Right cardiac atrium (tissue), 5 donors: ENCODE measurements around the gene RRBP1. TPM values are rescaled to one million over a fixed set of nuclear protein-coding genes. Genes with fewer than 3 reads are reported as not detected.
A peak's percentile ranks its signal among the peaks of the same experiment; 100 is the strongest.

ENCODE experiments used
- ATAC-seq, 2 donors: fragments of 200-7000 bp; cut with Tn5 transposase; one replicate each; pipeline versions ENCODE4 v1.8.0 to v1.9.1; 2020; ENCODE audit warnings: moderate library complexity in 2 of 2, mild to moderate bottlenecking in 1 of 2
- DNase-seq, 3 donors: peaks; one replicate each; pipeline ENCODE4 v3.0.0-alpha.2; 2020
- H3K27ac ChIP-seq: one replicate; pipeline ENCODE4 v1.5.1; 2013; ENCODE audit warnings: mild to moderate bottlenecking, low read length, control low read depth, moderate library complexity
- H3K27me3 ChIP-seq: one replicate; pipeline ENCODE4 v1.6.1; 2013; ENCODE audit not compliant: control insufficient read depth, insufficient read depth
- H3K4me1 ChIP-seq: one replicate; pipeline ENCODE4 v1.6.1; 2013; ENCODE audit warnings: low read length; ENCODE audit not compliant: control insufficient read depth, insufficient read depth
- H3K4me3 ChIP-seq: one replicate; pipeline ENCODE4 v1.5.1; 2013; ENCODE audit warnings: low read length, control low read depth
- H3K9me3 ChIP-seq: one replicate; pipeline ENCODE4 v1.6.1; 2013; ENCODE audit warnings: low read length; ENCODE audit not compliant: control insufficient read depth
- WGBS: extraction: QIAGEN DNeasy Blood & Tissue Kit; methylation state at CpG from one replicate; pipeline ENCODE4 v1.1.7; 2013; 5-methylcytosine and 5-hydroxymethylcytosine counted together
- intact Hi-C, 4 donors: fragments of 100-400 bp; cut with DNase I; formaldehyde crosslinking; loops; one replicate each; pipeline versions ENCODE4 v1.11.0 to v1.14.0; 2022 to 2023
- polyA plus RNA-seq: library from polyadenylated mRNA; stranded (reverse); fragments of 200-250 nt; gene quantifications from one replicate; pipeline ENCODE4 v1.2.3, GENCODE V29; 2013
- total RNA-seq, 4 donors: library from RNA; stranded (reverse); fragmentation: NEBNext Ultra II Directional; extraction: Animal tissue kit (Norgen Biotek cat#: 25700); gene quantifications; one replicate each; pipeline ENCODE4 v1.2.1, GENCODE V29; 2021
- donor health status: healthy with polysubstance abuse.
- donor health status: DM: no; HTN: yes; CAD: no.
- donor health status: DM: no; HTN: no; CAD: no.
- donor health status: DM: no; HTN: yes; CAD: no; lungs with severe emphysema.
- donor health status: DM: yes; HTN: yes; CAD: no.

RRBP1 gene
- total and polyA plus RNA-seq, 5 donors = 38.2 to 120 (median 55.6) TPM

DNA sequence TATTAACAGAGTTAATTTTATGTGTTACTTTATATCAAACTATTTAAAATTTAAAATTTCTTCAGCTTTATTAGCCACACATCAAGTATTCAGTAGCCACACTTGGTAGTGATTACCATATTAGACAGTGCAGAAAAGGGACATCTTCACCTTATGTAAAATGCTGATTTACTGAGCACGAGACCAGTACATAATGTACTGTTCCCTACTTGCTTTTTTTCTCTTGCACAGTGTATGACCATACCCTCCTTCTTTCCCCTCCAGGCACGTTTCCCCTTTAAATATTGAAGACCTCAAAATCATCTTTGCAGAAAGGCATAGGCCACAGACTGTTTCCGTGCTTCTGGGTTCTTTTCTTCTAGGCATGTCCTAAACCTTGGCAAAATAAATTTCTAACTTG is 94.2 kb downstream of the RRBP1 start:
- no peak overlapping the region for H3K27ac ChIP-seq
- H3K9me3 ChIP-seq = no peaks in the 10 kb centered on the region
- intact Hi-C loops = no loop called here
- no peak for DNase-seq
- H3K27me3 ChIP-seq = no peaks in the 10 kb centered on the region
- no peak overlapping the region for H3K4me3 ChIP-seq
- peaks cover 8% of the 10 kb centered on the region for H3K4me1 ChIP-seq
- peak in 1 of 2 donors; percentile 37 for ATAC-seq
- 63% methylated on average over 3 of the region's 3 CpGs for WGBS

- H3K9me3 ChIP-seq = no peaks in the 10 kb centered on the region
- intact Hi-C loops = no loop called here
- no peak overlapping the region for H3K4me3 ChIP-seq
- H3K4me1 ChIP-seq = peaks cover 6% of the 10 kb centered on the region
- H3K27me3 ChIP-seq = no peaks in the 10 kb centered on the region
- WGBS = 90% methylated on average over 1 of the region's 1 CpG
- DNase-seq = no peak
- no peak overlapping the region for H3K27ac ChIP-seq
- ATAC-seq = no peak
These were observed 94.9 kb downstream of the RRBP1 start for GRCh38 chr20:17587148-17587547.

DNA sequence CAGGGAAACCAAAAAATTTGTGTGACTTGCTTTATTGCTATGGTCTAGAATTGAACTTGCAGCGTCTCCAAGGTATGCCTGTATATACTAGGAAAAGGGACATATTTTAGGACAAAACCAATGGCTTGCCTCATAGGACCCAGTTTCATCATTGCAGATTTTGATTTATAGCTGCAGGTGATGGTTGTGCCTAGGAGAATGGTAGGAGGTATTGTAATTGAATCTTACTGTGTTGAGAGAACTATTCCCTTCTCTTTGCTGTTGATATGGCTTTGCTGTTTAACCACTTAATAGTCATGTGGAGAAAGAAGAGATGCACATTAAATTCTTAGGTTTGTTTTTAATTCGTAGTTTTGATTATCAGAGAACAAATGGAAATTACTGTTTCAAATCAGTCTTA is 95.8 kb downstream of the RRBP1 start:
- no peak for DNase-seq
- no peaks in the 10 kb centered on the region for H3K9me3 ChIP-seq
- H3K4me3 ChIP-seq = no peak overlapping the region
- intact Hi-C loops = no loop called here
- WGBS = 69% methylated on average over 2 of the region's 2 CpGs
- peaks cover 7% of the 10 kb centered on the region for H3K4me1 ChIP-seq
- no peaks in the 10 kb centered on the region for H3K27me3 ChIP-seq
- no peak for ATAC-seq
- no peak overlapping the region for H3K27ac ChIP-seq

DNA sequence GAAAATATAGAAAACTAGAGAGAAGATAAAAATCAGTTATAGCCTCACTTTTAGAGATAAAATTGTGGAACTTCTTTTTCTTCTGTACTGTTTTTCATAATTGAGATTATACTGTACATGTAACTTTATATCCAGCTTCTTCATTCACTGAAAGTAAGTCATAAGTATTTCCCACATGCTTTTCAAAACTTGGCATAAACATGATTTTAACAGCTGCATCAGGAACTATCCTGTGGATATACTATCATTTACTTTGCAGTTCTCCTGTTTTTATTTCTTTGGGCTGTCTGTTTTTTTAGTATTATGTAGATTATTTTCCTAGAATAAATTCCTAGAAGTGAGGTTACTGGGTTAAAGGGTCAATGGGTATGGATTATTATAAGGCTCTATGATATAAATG is 97.4 kb downstream of the RRBP1 start:
- H3K9me3 ChIP-seq = no peaks in the 10 kb centered on the region
- H3K4me1 ChIP-seq = peaks cover 9% of the 10 kb centered on the region
- H3K27me3 ChIP-seq = no peaks in the 10 kb centered on the region
- H3K27ac ChIP-seq = no peak overlapping the region
- ATAC-seq (no peak), DNase-seq (no peak)
- intact Hi-C loops = no loop called here
- no peak overlapping the region for H3K4me3 ChIP-seq

- Histone ChIP-seq H3K27me3 (no peaks in the 10 kb centered on the region), H3K4me1 (peaks cover 7% of the 10 kb centered on the region), H3K4me3 (no peak overlapping the region), H3K9me3 (no peaks in the 10 kb centered on the region), H3K27ac (no peak overlapping the region)
- 96% methylated on average over 3 of the region's 3 CpGs for WGBS
- ATAC-seq (no peak), DNase-seq (no peak)
- intact Hi-C loops = no loop called here
These were observed 98.9 kb downstream of the RRBP1 start for GRCh38 chr20:17583126-17583525.

GRCh38 chr20:17580895-17581294 is 101.1 kb downstream of the RRBP1 start:
- peak in 1 of 2 donors; percentile 35 for ATAC-seq
- H3K4me1 ChIP-seq = peaks cover 6% of the 10 kb centered on the region
- intact Hi-C loops = no loop called here

DNA sequence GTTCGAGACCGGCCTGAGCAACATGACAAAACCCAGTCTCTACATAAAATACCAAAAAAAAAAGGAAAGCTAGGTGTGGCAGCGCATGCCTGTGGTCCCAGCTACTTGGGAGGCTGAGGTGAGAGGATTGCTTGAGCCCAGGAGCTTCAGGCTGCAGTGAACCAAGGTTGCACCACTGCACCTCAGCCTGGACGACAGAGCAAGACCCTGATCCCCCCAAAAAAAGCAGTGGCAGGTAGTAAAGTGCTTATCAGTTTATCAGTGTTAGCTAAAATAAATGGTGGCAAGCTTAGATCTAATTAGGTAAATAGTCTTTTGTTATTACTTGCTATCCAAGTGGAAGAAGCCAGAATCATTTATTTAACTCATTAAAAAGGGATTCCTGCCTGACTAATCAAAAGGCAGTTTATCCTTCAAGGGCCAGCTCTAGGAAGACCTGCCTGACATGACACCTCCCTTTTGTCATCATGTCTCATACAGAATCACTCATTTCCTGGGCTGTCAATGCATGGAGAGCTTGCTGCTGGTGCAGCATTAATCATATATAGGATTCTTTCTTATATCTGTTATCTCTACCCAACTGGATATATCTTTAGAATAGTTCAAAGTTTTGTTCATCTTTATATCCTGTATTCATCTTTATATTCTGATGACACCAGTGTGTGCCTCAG is 102.5 kb downstream of the RRBP1 start:
- WGBS = 89% methylated on average over 4 of the region's 4 CpGs
- intact Hi-C loops = no loop called here
- no peak for DNase-seq
- no peak for ATAC-seq
- peaks cover 6% of the 10 kb centered on the region for H3K4me1 ChIP-seq
- no peaks in the 10 kb centered on the region for H3K9me3 ChIP-seq
- no peak overlapping the region for H3K4me3 ChIP-seq
- H3K27me3 ChIP-seq = no peaks in the 10 kb centered on the region
- no peak overlapping the region for H3K27ac ChIP-seq

More at GRCh38 chr20:17580895-17581294, 101.1 kb downstream of the RRBP1 start:
- no peaks in the 10 kb centered on the region for H3K27me3 ChIP-seq
- DNase-seq = no peak
- H3K9me3 ChIP-seq = no peaks in the 10 kb centered on the region
- H3K4me3 ChIP-seq = no peak overlapping the region
- H3K27ac ChIP-seq = no peak overlapping the region
- 89% methylated on average over 2 of the region's 2 CpGs for WGBS

- peaks cover 5% of the 10 kb centered on the region for H3K4me1 ChIP-seq
- H3K27me3 ChIP-seq = no peaks in the 10 kb centered on the region
- DNase-seq = no peak
- 57% methylated on average over 8 of the region's 8 CpGs for WGBS
- H3K4me3 ChIP-seq = no peak overlapping the region
- H3K27ac ChIP-seq = no peak overlapping the region
- H3K9me3 ChIP-seq = no peaks in the 10 kb centered on the region
- intact Hi-C loops = no loop called here
- no peak for ATAC-seq
These were observed 105.8 kb downstream of the RRBP1 start for GRCh38 chr20:17576215-17576614.

GRCh38 chr20:17573463-17573862 is 108.6 kb downstream of the RRBP1 start:
- H3K9me3 ChIP-seq = no peaks in the 10 kb centered on the region
- 52% methylated on average over 3 of the region's 3 CpGs for WGBS
- intact Hi-C loops = loop anchor here in 1 of 4 donors (5.0 kb wide), 1 partner anchor 36 kb away; no protein-coding TSS in a partner anchor
- no peak for DNase-seq
- peak overlapping the region; percentile 80 for H3K4me3 ChIP-seq
- H3K27me3 ChIP-seq = no peaks in the 10 kb centered on the region
- H3K27ac ChIP-seq = no peak overlapping the region
- ATAC-seq = no peak
- H3K4me1 ChIP-seq = no peaks in the 10 kb centered on the region

- Histone ChIP-seq H3K27me3 (no peaks in the 10 kb centered on the region), H3K4me3 (peak overlapping the region; percentile 80), H3K27ac (no peak overlapping the region), H3K9me3 (no peaks in the 10 kb centered on the region), H3K4me1 (peaks cover 3% of the 10 kb centered on the region)
- ATAC-seq (no peak), DNase-seq (no peak)
- 37% methylated on average over 7 of the region's 7 CpGs for WGBS
- intact Hi-C loops = loop anchor here in 1 of 4 donors (5.0 kb wide), 1 partner anchor 35 kb away; no protein-coding TSS in a partner anchor
These were observed 109.9 kb downstream of the RRBP1 start for GRCh38 chr20:17572034-17572638.

DNA sequence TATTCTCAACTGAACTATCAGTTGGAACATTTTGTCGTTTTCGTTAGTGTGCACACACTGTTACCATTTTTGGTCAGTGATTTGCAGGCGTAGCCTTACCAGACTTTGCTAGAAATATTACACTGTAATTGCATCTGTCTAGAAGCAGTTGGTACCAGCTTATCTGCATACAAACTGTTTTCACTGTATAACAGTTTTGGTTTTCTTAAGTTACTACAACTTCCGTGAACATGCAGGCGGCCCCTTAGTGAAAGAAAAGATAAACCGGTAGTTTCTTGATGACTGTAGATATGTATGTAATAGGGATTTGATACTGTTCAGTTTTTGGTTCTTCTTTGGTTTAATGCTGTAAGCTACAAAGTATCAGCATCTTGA is 110.9 kb downstream of the RRBP1 start:
- ATAC-seq = no peak
- H3K27ac ChIP-seq = no peak overlapping the region
- WGBS = 8% methylated on average over 6 of the region's 6 CpGs
- H3K9me3 ChIP-seq = no peaks in the 10 kb centered on the region
- H3K27me3 ChIP-seq = no peaks in the 10 kb centered on the region
- H3K4me1 ChIP-seq = peaks cover 3% of the 10 kb centered on the region
- H3K4me3 ChIP-seq = peak overlapping the region; percentile 80
- intact Hi-C loops = loop anchor here in 1 of 4 donors (5.0 kb wide), 1 partner anchor 34 kb away; no protein-coding TSS in a partner anchor
- no peak for DNase-seq
